Activated T-cell treated with anti-CD3 and anti-CD28 coated beads for 48 hours (primary cell): ENCODE measurements around the gene LMF1.
"Not testable (repeated sequence)": the region's sequence is repeated elsewhere in the genome, so short reads cannot be mapped to it uniquely, and the experiment has no call there.

Source experiments
- DNase-seq: peaks from one replicate; pipeline ENCODE4 v3.0.0-alpha.2; 2020; ENCODE audit warnings: low read depth

The LMF1 gene

GRCh38 chr16:867421-868385 is 103.1 kb downstream of the LMF1 start:
- DNase-seq: no peak

DNA sequence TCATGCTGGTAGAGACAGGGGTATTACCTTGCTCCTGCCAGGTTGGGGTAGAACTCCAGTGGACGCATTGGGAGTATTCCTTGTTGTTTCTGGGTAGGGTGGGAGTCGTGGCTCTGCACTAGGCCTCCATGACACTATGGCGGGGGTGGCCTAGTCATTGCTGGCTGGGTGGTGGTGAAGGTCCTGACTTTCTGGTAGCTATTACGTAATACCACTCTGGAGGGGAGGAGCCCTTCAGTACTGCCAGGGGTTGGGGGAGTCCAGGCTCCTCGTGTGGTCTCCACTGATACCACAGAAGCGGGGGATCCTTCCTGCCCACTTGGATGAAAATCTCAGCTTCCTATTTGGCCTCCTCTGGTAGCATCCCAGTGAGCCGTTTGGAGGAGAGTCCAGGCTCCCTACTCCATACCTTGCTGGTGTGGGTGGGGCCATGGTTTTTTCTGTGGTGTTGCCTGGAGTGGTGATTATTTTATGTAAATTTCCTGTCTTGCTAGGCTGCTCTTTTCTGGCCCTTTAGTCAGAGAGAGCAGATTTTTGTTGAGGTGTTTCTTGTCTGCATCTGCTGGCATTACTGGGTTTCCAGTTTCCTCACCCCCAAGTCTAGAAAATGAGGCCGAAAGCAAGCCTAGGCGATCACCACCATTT is 104.4 kb downstream of the LMF1 start:
- no peak for DNase-seq

DNA sequence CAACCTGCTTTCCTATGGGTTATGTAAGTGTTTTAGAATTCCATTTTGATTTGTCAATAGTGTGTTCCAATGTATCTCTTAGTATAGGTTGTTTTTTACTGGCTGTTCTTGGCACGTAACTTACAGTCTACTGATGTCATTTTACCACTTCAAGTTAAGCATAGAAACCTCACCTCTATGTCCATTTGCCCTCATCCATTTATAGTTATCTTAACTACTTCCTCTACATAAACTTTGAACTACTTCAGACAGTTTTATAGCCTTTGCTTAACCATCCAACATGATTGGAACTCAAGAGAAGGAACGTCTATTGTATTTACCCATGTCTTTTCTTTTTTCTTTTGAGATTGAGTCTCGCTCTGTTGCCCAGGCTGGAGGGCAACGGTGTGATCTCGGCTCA is 105.8 kb downstream of the LMF1 start:
- DNase-seq: no peak

- no peak for DNase-seq
These were observed 109.3 kb downstream of the LMF1 start for GRCh38 chr16:861446-861845.

GRCh38 chr16:860891-861290 is 109.9 kb downstream of the LMF1 start:
- no peak for DNase-seq

DNA sequence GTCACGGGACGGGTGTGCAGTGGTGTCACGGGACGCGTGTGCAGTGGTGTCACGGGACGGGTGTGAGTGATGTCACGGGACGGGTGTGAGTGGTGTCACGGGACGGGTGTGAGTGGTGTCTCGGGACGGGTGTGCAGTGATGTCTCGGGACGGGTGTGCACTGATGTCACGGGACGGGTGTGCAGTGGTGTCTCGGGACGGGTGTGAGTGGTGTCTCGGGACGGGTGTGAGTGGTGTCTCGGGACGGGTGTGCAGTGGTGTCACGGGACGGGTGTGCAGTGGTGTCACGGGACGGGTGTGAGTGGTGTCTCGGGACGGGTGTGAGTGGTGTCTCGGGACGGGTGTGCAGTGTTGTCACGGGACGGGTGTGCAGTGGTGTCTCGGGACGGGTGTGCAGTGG is 111.8 kb downstream of the LMF1 start:
- not testable (repeated sequence) for DNase-seq

GRCh38 chr16:858441-858840 is 112.3 kb downstream of the LMF1 start:
- not testable (repeated sequence) for DNase-seq

DNA sequence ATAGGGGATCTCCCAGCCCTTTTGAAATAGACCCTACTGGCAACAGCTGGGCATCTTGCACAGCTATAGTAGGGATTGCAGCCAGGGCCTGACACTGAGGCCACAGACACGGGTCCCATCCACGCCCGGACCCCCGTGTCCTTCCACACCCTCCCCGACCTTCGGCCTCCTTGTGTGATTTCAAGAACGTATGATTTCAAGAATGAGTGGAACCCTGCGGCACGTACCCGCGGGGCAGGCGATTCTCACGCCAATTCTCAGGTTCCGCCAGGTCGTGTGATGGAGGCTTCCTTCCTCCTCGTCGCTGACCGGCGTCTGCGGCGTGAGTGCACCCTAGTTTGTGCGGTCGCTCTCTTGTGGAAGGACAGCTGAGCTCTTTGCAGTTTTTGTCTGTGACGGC is 114.0 kb downstream of the LMF1 start:
- no peak for DNase-seq

DNA sequence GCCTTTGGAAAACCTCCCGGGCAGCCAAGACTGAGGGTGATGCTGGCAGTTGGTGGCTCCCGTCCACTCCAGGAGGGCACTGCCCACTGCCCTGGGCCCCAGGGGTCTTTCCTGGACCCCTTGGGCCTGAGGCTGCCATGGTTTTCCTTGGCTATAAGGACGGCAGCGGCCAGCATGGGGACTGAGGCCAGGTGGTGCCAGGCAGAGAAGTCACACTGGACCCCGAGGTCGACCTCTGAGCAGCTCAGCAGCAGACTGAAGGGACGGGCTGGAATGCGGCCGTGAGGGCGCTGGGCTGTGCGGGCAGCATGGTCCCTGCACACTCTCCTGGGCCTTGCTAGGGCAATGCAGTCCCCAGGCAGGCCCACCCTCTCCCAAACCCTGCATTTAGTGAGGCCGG is 114.7 kb downstream of the LMF1 start:
- no peak for DNase-seq

GRCh38 chr16:855471-855870 is 115.3 kb downstream of the LMF1 start:
- DNase-seq: no peak

- no peak for DNase-seq
These were observed 115.9 kb downstream of the LMF1 start for GRCh38 chr16:854808-855410.

- DNase-seq: no peak
These were observed 116.6 kb downstream of the LMF1 start for GRCh38 chr16:853981-854807.

DNA sequence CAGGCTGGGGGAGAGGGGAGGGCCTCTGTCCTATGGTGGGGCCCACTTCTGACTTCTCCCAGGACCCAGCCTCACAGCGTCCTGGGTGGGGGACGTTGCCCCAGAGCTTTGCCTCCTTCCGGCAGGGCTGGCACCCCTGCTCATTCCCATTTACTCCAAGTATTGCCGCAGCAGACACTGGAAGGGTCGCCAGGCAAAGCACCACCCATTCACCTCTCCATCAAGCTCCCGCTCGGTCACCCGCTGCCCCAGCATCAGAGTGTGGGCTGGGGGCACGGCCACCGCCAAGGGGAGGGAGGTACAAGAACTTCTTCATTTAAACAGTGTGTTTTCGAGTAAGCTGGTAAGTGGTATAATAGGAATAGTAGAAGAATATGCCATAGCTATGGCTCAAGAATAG is 117.5 kb downstream of the LMF1 start:
- DNase-seq: no peak

DNA sequence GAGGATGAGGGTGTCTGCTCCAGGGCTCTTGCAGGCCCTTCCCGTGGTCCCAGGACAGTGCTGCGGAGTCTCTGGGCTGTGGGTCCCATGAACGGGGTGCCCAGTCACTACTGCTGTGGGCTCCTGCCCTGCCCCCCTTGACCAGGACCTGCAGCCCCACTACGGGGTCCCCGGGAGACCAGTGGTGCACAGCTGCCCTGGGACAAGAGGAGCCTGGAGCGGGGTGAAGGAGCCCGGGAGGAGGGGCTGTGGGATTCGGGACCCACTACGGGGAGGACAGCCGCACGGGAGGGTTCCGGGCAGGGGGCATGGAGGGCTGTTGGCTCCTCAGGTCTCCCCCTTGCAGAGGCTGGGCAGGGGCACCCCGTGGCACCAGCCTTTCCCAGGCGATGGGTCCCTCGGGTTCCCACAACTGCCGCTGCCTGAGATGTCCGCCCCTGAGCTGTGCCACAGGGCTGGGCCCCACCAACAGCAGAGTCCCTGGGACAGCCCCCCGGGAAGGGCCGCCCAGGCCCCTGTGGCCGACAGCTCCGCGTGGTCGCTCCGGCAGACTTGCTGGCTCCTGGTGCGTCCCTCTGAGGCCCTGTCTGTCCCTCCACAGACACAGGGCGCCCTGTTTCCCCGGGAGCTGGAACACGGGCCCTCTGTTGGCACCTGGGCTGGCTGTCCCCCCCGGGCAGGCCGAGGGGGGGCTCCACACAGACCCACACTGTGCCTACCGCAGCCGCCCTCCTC is 118.2 kb downstream of the LMF1 start:
- no peak for DNase-seq

DNA sequence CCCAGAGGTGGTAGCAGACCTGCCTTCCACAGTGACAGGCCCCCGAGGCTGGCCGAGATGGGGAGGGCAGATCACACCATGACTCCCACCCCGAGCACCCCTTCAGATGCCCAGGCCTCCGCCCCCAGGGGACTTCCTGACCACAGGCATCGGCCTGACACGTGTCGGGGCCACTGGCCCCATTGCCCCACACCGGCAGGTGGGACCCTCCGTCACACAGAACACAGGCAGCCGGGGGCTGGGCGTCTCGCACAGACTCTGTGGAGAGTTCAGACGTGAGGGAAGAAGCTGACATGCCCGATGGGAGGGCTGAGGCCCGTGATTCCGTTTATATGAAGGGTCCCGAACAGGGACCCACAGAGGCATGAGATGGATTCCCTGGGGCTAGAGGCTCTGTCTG is 118.9 kb downstream of the LMF1 start:
- DNase-seq: no peak

DNA sequence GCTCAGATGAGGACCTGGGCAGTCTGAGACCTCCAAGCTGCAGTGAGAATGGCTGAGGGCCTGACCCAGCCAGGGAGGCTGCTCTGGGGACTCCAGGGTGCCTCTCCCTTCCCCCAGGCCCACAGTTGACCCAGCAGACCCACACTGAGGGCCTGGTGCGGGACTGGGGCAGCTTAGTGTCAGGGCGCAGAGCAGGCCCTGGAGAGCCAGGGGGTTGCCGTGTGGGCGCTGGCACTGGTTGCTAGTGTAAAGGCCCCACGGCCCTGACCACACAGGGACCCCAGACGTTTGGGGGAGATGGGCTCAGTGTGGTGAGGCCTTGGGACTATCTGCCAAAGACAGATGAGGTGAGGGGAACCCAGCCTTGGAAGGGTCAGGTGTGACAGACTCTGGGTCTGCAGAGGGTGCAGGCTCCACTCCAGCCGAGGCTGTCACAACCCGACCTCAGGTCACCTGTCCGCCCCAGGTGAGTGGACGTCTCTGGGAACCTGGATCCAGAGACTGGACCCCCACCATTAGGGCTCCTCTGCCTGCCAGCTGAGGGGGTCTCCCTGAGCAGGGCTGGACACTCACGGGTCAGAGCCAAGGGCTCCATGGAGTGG is 119.5 kb downstream of the LMF1 start:
- no peak for DNase-seq

DNA sequence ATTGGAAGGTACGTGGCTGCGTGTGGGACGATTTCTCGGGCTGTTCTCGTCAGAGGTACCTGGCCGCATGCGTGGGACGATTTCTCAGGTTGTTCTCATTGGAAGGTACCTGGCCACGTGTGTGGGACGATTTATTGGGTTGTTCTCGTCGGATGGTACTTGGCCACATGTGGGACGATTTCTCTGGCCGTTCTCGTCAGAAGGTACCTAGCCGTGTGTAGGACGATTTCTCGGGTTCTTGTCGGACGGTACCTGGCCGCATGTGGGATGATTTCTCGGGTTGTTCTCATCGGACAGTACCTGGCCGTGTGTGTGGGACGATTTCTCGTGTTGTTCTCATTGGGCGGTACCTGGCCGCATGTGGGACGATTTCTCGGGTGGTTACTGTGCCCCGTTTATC is 120.1 kb downstream of the LMF1 start:
- no peak for DNase-seq

GRCh38 chr16:848510-849253 is 122.1 kb downstream of the LMF1 start:
- no peak for DNase-seq

DNA sequence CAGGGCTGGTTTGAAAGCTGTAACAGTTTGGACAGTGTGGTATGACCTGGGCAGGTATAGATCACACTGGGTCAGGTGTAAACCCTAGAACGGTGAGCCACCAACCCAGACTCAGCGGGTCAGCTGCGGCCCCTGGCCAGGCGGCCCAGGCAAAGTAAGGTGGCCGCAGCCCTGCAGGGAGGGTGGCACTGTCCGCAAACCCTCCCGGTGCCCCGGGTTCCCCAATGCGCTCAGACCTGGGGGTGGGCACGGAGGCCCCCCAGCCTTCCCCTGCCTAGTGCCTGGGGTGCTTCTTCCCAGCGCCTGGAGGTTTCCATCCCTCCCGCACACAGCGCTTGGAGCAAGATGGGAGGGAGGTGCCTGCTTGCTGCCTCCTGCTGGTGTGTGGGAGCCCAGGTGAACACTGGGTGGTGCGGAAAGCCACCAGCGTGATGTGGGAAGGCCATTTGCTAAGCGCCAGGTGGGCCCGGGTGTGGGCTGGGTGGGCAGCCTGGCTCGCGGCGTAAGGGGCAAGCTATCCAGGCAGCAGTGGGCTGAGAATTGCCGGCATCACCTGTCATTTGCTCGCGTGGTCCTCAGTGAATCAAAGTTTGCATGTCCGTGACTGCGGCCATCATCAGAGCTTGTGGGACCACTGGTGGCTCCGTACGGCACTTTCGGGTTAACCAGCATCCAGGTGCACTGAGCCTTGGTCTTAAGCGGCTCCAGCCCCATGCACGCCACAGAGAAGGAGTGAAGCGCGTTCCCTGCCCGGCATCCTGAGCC is 122.9 kb downstream of the LMF1 start:
- DNase-seq: no peak

DNA sequence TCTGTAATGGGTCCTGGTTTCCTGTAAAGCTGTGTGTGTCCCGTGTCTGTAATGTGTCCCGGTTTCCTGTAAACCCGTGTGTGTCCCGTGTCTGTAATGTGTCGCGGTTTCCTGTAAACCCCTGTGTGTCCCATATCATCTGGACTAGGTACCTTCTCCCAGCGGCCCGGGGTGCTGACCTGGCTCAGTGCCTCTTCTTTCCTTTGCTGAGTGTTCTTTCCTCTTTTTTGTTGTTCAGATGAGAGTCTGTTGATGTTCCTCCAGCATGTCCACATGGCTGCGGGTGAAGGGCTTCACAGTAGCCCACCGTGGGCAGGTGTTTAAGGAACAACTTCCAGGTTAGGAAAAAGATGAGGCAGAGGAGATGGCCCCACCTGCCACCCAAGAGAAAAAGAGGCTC is 123.6 kb downstream of the LMF1 start:
- DNase-seq: no peak
